Activated T-cell treated with anti-CD3 and anti-CD28 coated beads, Interleukin-2, amount 50 U/mL, for 72 hours (primary cell): ENCODE measurements around the gene DCTN4. TPM values are rescaled to one million over a fixed set of nuclear protein-coding genes. Genes with fewer than 3 reads are reported as not detected.
"Not testable (repeated sequence)": the region's sequence is repeated elsewhere in the genome, so short reads cannot be mapped to it uniquely, and the experiment has no call there.

Experiments used
- ATAC-seq, 2 donors: fragments of 150-1000 bp; cut with Tn5 transposase; replicated peaks in 1 of 2; 2 replicates each; pipeline ENCODE4 v1.10.0; 2021; ENCODE audit warnings: moderate library complexity in 2 of 2, mild to moderate bottlenecking in 1 of 2
- DNase-seq, 2 donors: peaks; one replicate each; pipeline ENCODE4 v3.0.0; 2021 to 2022; ENCODE audit warnings: mixed read lengths in 1 of 2
- H3K27ac Mint-ChIP-seq: one replicate; pipeline ENCODE4 v1.8.0; 2022; ENCODE audit warnings: mild to moderate bottlenecking, moderate library complexity, mixed read lengths
- H3K27me3 Mint-ChIP-seq: one replicate; pipeline ENCODE4 v1.8.0; 2022; ENCODE audit warnings: low read depth, mixed read lengths
- H3K36me3 Mint-ChIP-seq, 2 donors: one replicate each; pipeline ENCODE4 v1.8.0; 2022; ENCODE audit warnings: mixed read lengths in 2 of 2, mild to moderate bottlenecking in 1 of 2; ENCODE audit not compliant: insufficient read depth in 2 of 2
- H3K4me1 Mint-ChIP-seq: one replicate; pipeline ENCODE4 v1.8.0; 2022; ENCODE audit warnings: low read depth, mixed read lengths
- H3K4me3 Mint-ChIP-seq, 2 donors: one replicate each; pipeline ENCODE4 v1.8.0; 2022; ENCODE audit warnings: mild to moderate bottlenecking in 2 of 2, mixed read lengths in 2 of 2, moderate library complexity in 2 of 2
- H3K9me3 Mint-ChIP-seq, 2 donors: one replicate each; pipeline ENCODE4 v1.8.0; 2022; ENCODE audit warnings: mixed read lengths in 2 of 2
- total RNA-seq, 2 donors: library from RNA; stranded (reverse); gene quantifications; one replicate each; pipeline ENCODE4 v1.2.3, GENCODE V29; 2022

The DCTN4 gene
- 10 to 100 TPM; 58.1 to 61.5 TPM for total RNA-seq

GRCh38 chr5:150758531-150759333 lies at the start of gene DCTN4:
Gene DCTN4, minus strand, starts transcription at chr5:150759017. Its CDS starts 24 bp downstream, at chr5:150758993.
- DNase-seq = peak; percentile 92 to 94
- ATAC-seq = peak; percentile 95
- peaks cover 13 to 23% of the 10 kb centered on the region in 2 donors for H3K36me3 Mint-ChIP-seq
- H3K27me3 Mint-ChIP-seq = no peaks in the 10 kb centered on the region
- H3K4me1 Mint-ChIP-seq = peaks cover 44% of the 10 kb centered on the region
- H3K27ac Mint-ChIP-seq = no peak within 1 kb of the TSS
- no peak within 1 kb of the TSS for H3K4me3 Mint-ChIP-seq
- H3K9me3 Mint-ChIP-seq = no peaks in the 10 kb centered on the region

GRCh38 chr5:150804388-150804787 lies 45.6 kb upstream of the DCTN4 start:
- no peaks in the 10 kb centered on the region for H3K27me3 Mint-ChIP-seq
- DNase-seq = no peak
- no peak for ATAC-seq
- H3K36me3 Mint-ChIP-seq = peaks cover 0 to 2% of the 10 kb centered on the region in 2 donors
- H3K4me3 Mint-ChIP-seq = no peak overlapping the region
- H3K27ac Mint-ChIP-seq = no peak overlapping the region
- H3K9me3 Mint-ChIP-seq = peaks cover 3 to 5% of the 10 kb centered on the region in 2 donors
- H3K4me1 Mint-ChIP-seq = no peaks in the 10 kb centered on the region

- ATAC-seq (no peak), DNase-seq (no peak)
- H3K27me3 Mint-ChIP-seq = no peaks in the 10 kb centered on the region
- H3K27ac Mint-ChIP-seq = no peak overlapping the region
- H3K4me1 Mint-ChIP-seq = peaks cover 13% of the 10 kb centered on the region
- H3K4me3 Mint-ChIP-seq = no peak overlapping the region
- peaks cover 5 to 8% of the 10 kb centered on the region in 2 donors for H3K36me3 Mint-ChIP-seq
- peaks cover 2 to 3% of the 10 kb centered on the region in 2 donors for H3K9me3 Mint-ChIP-seq
Observed at GRCh38 chr5:150801117-150801927, 42.5 kb upstream of the DCTN4 start.

GRCh38 chr5:150797384-150797783 lies 38.6 kb upstream of the DCTN4 start:
- Mint-ChIP-seq H3K27ac (no peak overlapping the region), H3K9me3 (no peaks in the 10 kb centered on the region), H3K27me3 (no peaks in the 10 kb centered on the region), H3K36me3 (peaks cover 11% of the 10 kb centered on the region in 2 donors), H3K4me3 (no peak overlapping the region), H3K4me1 (peaks cover 14% of the 10 kb centered on the region)
- peak; percentile 27 to 28 for ATAC-seq
- no peak for DNase-seq

GRCh38 chr5:150794927-150795326 lies 36.1 kb upstream of the DCTN4 start:
- no peak for ATAC-seq
- Mint-ChIP-seq H3K4me1 (peaks cover 35% of the 10 kb centered on the region), H3K4me3 (no peak overlapping the region), H3K27me3 (no peaks in the 10 kb centered on the region), H3K9me3 (no peaks in the 10 kb centered on the region), H3K36me3 (peaks cover 11% of the 10 kb centered on the region in 2 donors), H3K27ac (no peak overlapping the region)
- DNase-seq = no peak

GRCh38 chr5:150793423-150793888 lies 34.6 kb upstream of the DCTN4 start:
- not testable (repeated sequence) for H3K4me3 Mint-ChIP-seq, ATAC-seq, DNase-seq, H3K9me3 Mint-ChIP-seq, H3K27ac Mint-ChIP-seq, H3K27me3 Mint-ChIP-seq
- H3K4me1 Mint-ChIP-seq = peaks cover 50% of the 10 kb centered on the region
- H3K36me3 Mint-ChIP-seq = peaks cover 11 to 13% of the 10 kb centered on the region in 2 donors

- Mint-ChIP-seq H3K36me3 (peaks cover 7 to 19% of the 10 kb centered on the region in 2 donors), H3K27me3 (no peaks in the 10 kb centered on the region)
Observed at GRCh38 chr5:150791536-150791935, 32.7 kb upstream of the DCTN4 start.

GRCh38 chr5:150789943-150790611 lies 31.3 kb upstream of the DCTN4 start:
- peak overlapping the region; percentile 98 for H3K27ac Mint-ChIP-seq
- ATAC-seq (peak; percentile 99), DNase-seq (peak; percentile 79 to 84)
- H3K36me3 Mint-ChIP-seq = peaks cover 14 to 31% of the 10 kb centered on the region in 2 donors
- H3K9me3 Mint-ChIP-seq = peaks cover 3 to 4% of the 10 kb centered on the region in 2 donors
- H3K4me1 Mint-ChIP-seq = peaks cover 61% of the 10 kb centered on the region
- H3K4me3 Mint-ChIP-seq = peak overlapping the region; percentile 61 to 87
- H3K27me3 Mint-ChIP-seq = no peaks in the 10 kb centered on the region

More at GRCh38 chr5:150791536-150791935, 32.7 kb upstream of the DCTN4 start:
- H3K4me3 Mint-ChIP-seq = peak overlapping the region; percentile 48 to 74
- no peak for DNase-seq
- H3K9me3 Mint-ChIP-seq = no peaks in the 10 kb centered on the region
- H3K27ac Mint-ChIP-seq = peak overlapping the region; percentile 84
- peaks cover 53% of the 10 kb centered on the region for H3K4me1 Mint-ChIP-seq
- ATAC-seq = no peak

- Mint-ChIP-seq H3K4me1 (peaks cover 68% of the 10 kb centered on the region), H3K27ac (peak overlapping the region; percentile 98), H3K4me3 (peak overlapping the region; percentile 61 to 87), H3K27me3 (no peaks in the 10 kb centered on the region), H3K9me3 (peaks cover 3 to 4% of the 10 kb centered on the region in 2 donors), H3K36me3 (peaks cover 14 to 34% of the 10 kb centered on the region in 2 donors)
- DNase-seq = no peak
- no peak for ATAC-seq
Observed at GRCh38 chr5:150789450-150789849, 30.6 kb upstream of the DCTN4 start.

- peaks cover 72% of the 10 kb centered on the region for H3K4me1 Mint-ChIP-seq
- DNase-seq = no peak
- peaks cover 3 to 4% of the 10 kb centered on the region in 2 donors for H3K9me3 Mint-ChIP-seq
- ATAC-seq = no peak
- H3K36me3 Mint-ChIP-seq = peaks cover 14 to 34% of the 10 kb centered on the region in 2 donors
- peak overlapping the region; percentile 98 for H3K27ac Mint-ChIP-seq
- no peaks in the 10 kb centered on the region for H3K27me3 Mint-ChIP-seq
- H3K4me3 Mint-ChIP-seq = peak overlapping the region; percentile 61 to 87
Observed at GRCh38 chr5:150788977-150789376, 30.2 kb upstream of the DCTN4 start.

GRCh38 chr5:150787656-150788055 lies 28.8 kb upstream of the DCTN4 start:
- no peak for ATAC-seq
- H3K9me3 Mint-ChIP-seq = peaks cover 3 to 4% of the 10 kb centered on the region in 2 donors
- peak overlapping the region in 1 of 2 donors; percentile 64 for H3K4me3 Mint-ChIP-seq
- peaks cover 86% of the 10 kb centered on the region for H3K4me1 Mint-ChIP-seq
- no peaks in the 10 kb centered on the region for H3K27me3 Mint-ChIP-seq
- H3K27ac Mint-ChIP-seq = peak overlapping the region; percentile 80
- peaks cover 9 to 27% of the 10 kb centered on the region in 2 donors for H3K36me3 Mint-ChIP-seq
- no peak for DNase-seq

GRCh38 chr5:150786876-150787275 lies 28.1 kb upstream of the DCTN4 start:
- peak overlapping the region; percentile 27 to 64 for H3K4me3 Mint-ChIP-seq
- H3K4me1 Mint-ChIP-seq = peaks cover 91% of the 10 kb centered on the region
- H3K9me3 Mint-ChIP-seq = peaks cover 3 to 4% of the 10 kb centered on the region in 2 donors
- DNase-seq (no peak), ATAC-seq (no peak)
- H3K27me3 Mint-ChIP-seq = no peaks in the 10 kb centered on the region
- peaks cover 9 to 28% of the 10 kb centered on the region in 2 donors for H3K36me3 Mint-ChIP-seq
- peak overlapping the region; percentile 80 for H3K27ac Mint-ChIP-seq
